Heart left ventricle (tissue), 13 donors: ENCODE data around the gene CA5B.

Source experiments
- POLR2A ChIP-seq, 2 donors: fragments of 450-650 bp; IDR thresholded peaks; one replicate each; pipeline ENCODE4 v1.6.1; 2017; ENCODE audit warnings: antibody characterized with exemption in 2 of 2, mild to moderate bottlenecking in 2 of 2, moderate library complexity in 2 of 2
- TF ChIP-seq, protein P1 (sequence below), 12 donors: fragments of 200-600 bp; sonication (generic) in 4 of 12; IDR thresholded peaks; one replicate each; pipeline versions ENCODE4 v1.5.0 to v1.8.0; 2018 to 2022; ENCODE audit warnings: antibody characterized with exemption in 12 of 12, mild to moderate bottlenecking in 5 of 12
- donor health status: ischemic (EF 13 %, LVEDD 7.1; RV severe dilation, severe dysfunction).
- donor health status: DM: no; HTN: yes; CAD: no.
- donor health status: DM: no; HTN: no; CAD: no.
- donor health status: ischemic (EF 25% LVEDD 6.9; RV normal size, moderate dysfunction).
- donor health status: ischemic (EF 25% LVEDD 5.7; RV mildly dilated, moderate dysfunction).
- donor health status: ischemic (EF 35%, LVEDD 5.7; RV mildly dilated, moderate dysfunction).
- donor health status: nonischemic (EF 11% LVEDD 7.7; RV severe dilation, severe dysfunction).
- donor health status: DM: yes; HTN: yes; CAD: no.
- donor health status: PGD.
- donor health status: ischemic (EF 29% LVEDD 5.4; RV normal size, mild dysfunction).
- donor health status: nonischemic (EF 23%, LVEDD 6.1; RV moderate dilation, normal function).

DNA sequence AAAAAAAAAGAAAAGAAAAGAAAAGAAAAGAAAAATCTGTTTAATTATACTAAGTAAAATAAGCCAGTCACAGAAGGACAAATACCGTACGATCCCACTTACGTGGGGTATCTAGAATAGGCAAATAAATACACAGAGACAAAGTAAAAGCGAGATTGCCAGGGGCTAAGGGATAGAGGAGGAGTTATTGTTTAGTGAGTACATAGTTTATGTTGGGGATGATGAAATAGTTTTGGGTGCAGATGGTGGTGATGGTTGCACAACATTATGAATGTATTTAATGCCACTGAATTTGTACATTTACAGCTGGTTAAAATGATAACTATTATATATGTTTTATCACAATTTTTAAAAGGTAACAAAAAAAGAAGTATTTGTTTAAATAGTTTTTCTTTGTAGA is 7.1 kb downstream of the CA5B start:
- no peak for TF ChIP-seq POLR2A (IDR thresholded peaks at IDR 0.05)
- TF ChIP-seq, protein P1, sequence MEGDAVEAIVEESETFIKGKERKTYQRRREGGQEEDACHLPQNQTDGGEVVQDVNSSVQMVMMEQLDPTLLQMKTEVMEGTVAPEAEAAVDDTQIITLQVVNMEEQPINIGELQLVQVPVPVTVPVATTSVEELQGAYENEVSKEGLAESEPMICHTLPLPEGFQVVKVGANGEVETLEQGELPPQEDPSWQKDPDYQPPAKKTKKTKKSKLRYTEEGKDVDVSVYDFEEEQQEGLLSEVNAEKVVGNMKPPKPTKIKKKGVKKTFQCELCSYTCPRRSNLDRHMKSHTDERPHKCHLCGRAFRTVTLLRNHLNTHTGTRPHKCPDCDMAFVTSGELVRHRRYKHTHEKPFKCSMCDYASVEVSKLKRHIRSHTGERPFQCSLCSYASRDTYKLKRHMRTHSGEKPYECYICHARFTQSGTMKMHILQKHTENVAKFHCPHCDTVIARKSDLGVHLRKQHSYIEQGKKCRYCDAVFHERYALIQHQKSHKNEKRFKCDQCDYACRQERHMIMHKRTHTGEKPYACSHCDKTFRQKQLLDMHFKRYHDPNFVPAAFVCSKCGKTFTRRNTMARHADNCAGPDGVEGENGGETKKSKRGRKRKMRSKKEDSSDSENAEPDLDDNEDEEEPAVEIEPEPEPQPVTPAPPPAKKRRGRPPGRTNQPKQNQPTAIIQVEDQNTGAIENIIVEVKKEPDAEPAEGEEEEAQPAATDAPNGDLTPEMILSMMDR (IDR thresholded peaks at IDR 0.05) = no peak
